Neural progenitor cell (in vitro differentiated cells): Measurements from ENCODE around the gene SHC3. TPM values are rescaled to one million over a fixed set of nuclear protein-coding genes. Genes with fewer than 3 reads are reported as not detected.

Experiments used
- DNase-seq: peaks from one replicate; pipeline ENCODE4 v3.0.0-alpha.2; 2016; ENCODE audit warnings: low spot score
- H2AFZ ChIP-seq: fragments of 200-600 bp; sonication (generic); replicated peaks from 2 replicates; pipeline ENCODE4 v1.6.1; 2016; ENCODE audit warnings: antibody characterized with exemption
- H3F3A ChIP-seq: fragments of 200-600 bp; sonication (generic); 2 replicates; pipeline ENCODE4 v1.6.1; 2016; ENCODE audit warnings: antibody characterized with exemption, low read depth
- H3K27ac ChIP-seq: fragments of 200-600 bp; sonication (generic); 2 replicates; pipeline ENCODE4 v1.5.1; 2016; ENCODE audit warnings: mild to moderate bottlenecking
- H3K27me3 ChIP-seq: fragments of 200-600 bp; sonication (generic); 2 replicates; pipeline ENCODE4 v1.6.1; 2016; ENCODE audit warnings: mild to moderate bottlenecking, moderate library complexity
- H3K36me3 ChIP-seq: fragments of 200-600 bp; sonication (generic); 2 replicates; pipeline ENCODE4 v1.5.1; 2016
- H3K4me1 ChIP-seq: fragments of 200-600 bp; sonication (generic); 2 replicates; pipeline ENCODE4 v1.6.1; 2016; ENCODE audit warnings: mixed run types
- H3K4me2 ChIP-seq: fragments of 200-600 bp; sonication (generic); 2 replicates; pipeline ENCODE4 v1.6.1; 2016
- H3K4me3 ChIP-seq: fragments of 200-600 bp; sonication (generic); 2 replicates; pipeline ENCODE4 v1.5.1; 2016
- H3K79me2 ChIP-seq: fragments of 200-600 bp; sonication (generic); 2 replicates; pipeline ENCODE4 v1.6.1; 2016; ENCODE audit warnings: low read depth
- H3K9ac ChIP-seq: fragments of 200-600 bp; sonication (generic); 2 replicates; pipeline ENCODE4 v1.6.1; 2016
- H3K9me3 ChIP-seq: fragments of 200-600 bp; sonication (generic); 2 replicates; pipeline ENCODE4 v1.5.1; 2016; ENCODE audit warnings: low read depth
- H4K20me1 ChIP-seq: fragments of 200-600 bp; sonication (generic); 2 replicates; pipeline ENCODE4 v1.6.1; 2016; ENCODE audit warnings: low read depth
- H3K27ac Mint-ChIP-seq: 3 replicates; pipeline ENCODE4 v1.8.0; 2021; ENCODE audit warnings: mixed read lengths
- H3K27me3 Mint-ChIP-seq: 2 replicates; pipeline ENCODE4 v1.8.0; 2022; ENCODE audit warnings: low read depth, mild to moderate bottlenecking, inconsistent platforms, moderate library complexity, mixed read lengths; ENCODE audit not compliant: insufficient read depth
- H3K36me3 Mint-ChIP-seq: 3 replicates; pipeline ENCODE4 v1.8.0; 2021; ENCODE audit warnings: mixed read lengths
- H3K4me1 Mint-ChIP-seq: 3 replicates; pipeline ENCODE4 v1.8.0; 2021; ENCODE audit warnings: mixed read lengths
- H3K4me3 Mint-ChIP-seq: 3 replicates; pipeline ENCODE4 v1.8.0; 2021; ENCODE audit warnings: mild to moderate bottlenecking, moderate library complexity, mixed read lengths
- H3K9me3 Mint-ChIP-seq: 3 replicates; pipeline ENCODE4 v1.8.0; 2020; ENCODE audit warnings: mixed read lengths
- CTCF ChIP-seq: fragments of 200-600 bp; sonication (generic); IDR thresholded peaks from 2 replicates; pipeline ENCODE4 v1.5.1; 2017; ENCODE audit warnings: antibody characterized with exemption, mild to moderate bottlenecking
- EZH2 ChIP-seq: fragments of 200-600 bp; sonication (generic); IDR thresholded peaks from 2 replicates; pipeline ENCODE4 v1.6.1; 2017; ENCODE audit warnings: antibody characterized with exemption, mild to moderate bottlenecking, moderate library complexity
- EZH2phosphoT487 ChIP-seq: fragments of 200-600 bp; sonication (generic); IDR thresholded peaks from 2 replicates; pipeline ENCODE4 v1.6.1; 2017; ENCODE audit warnings: antibody characterized with exemption
- total RNA-seq: library from RNA; depleted of rRNA; stranded (reverse); fragments of >200 nt; gene quantifications from 2 replicates; pipeline ENCODE4 v1.2.3, GENCODE V29; 2015; ENCODE audit warnings: low replicate concordance

SHC3 gene
- total RNA-seq, 1 donor from 2014 or later: 0.64 TPM

GRCh38 chr9:89225036-89225435 lies 46.4 kb upstream of the SHC3 start:
- Histone ChIP-seq H3K9ac (no peak overlapping the region), H3K4me1 (peaks cover 28% of the 10 kb centered on the region), H3K36me3 (no peaks in the 10 kb centered on the region), H3K4me3 (no peak overlapping the region), H3K9me3 (no peaks in the 10 kb centered on the region), H3K27me3 (no peaks in the 10 kb centered on the region), H2AFZ (no peak overlapping the region), H4K20me1 (no peaks in the 10 kb centered on the region), H3K4me2 (no peak overlapping the region), H3K27ac (no peak overlapping the region), H3K79me2 (no peaks in the 10 kb centered on the region), H3F3A (peaks cover 21% of the 10 kb centered on the region)
- TF ChIP-seq EZH2 (no peak), EZH2phosphoT487 (no peak), CTCF (no peak)
- peaks cover 7% of the 10 kb centered on the region for H3K27me3 Mint-ChIP-seq
- H3K27ac Mint-ChIP-seq: peak overlapping the region; percentile 100
- DNase-seq: no peak
- peaks cover 17% of the 10 kb centered on the region for H3K9me3 Mint-ChIP-seq
- H3K36me3 Mint-ChIP-seq: peaks cover 4% of the 10 kb centered on the region
- peak overlapping the region; percentile 79 for H3K4me3 Mint-ChIP-seq
- H3K4me1 Mint-ChIP-seq: peaks cover 48% of the 10 kb centered on the region

GRCh38 chr9:89224633-89225032 lies 46.0 kb upstream of the SHC3 start:
- Histone ChIP-seq H3F3A (peaks cover 21% of the 10 kb centered on the region), H3K4me1 (peaks cover 28% of the 10 kb centered on the region), H3K4me3 (no peak overlapping the region), H3K36me3 (no peaks in the 10 kb centered on the region), H3K9ac (no peak overlapping the region), H3K27ac (no peak overlapping the region), H3K79me2 (no peaks in the 10 kb centered on the region), H3K4me2 (no peak overlapping the region), H2AFZ (no peak overlapping the region), H3K9me3 (no peaks in the 10 kb centered on the region), H4K20me1 (no peaks in the 10 kb centered on the region), H3K27me3 (no peaks in the 10 kb centered on the region)
- H3K4me1 Mint-ChIP-seq: peaks cover 49% of the 10 kb centered on the region
- H3K36me3 Mint-ChIP-seq: peaks cover 4% of the 10 kb centered on the region
- H3K27ac Mint-ChIP-seq: peak overlapping the region; percentile 100
- DNase-seq: no peak
- TF ChIP-seq EZH2phosphoT487: no peak
- no peak for TF ChIP-seq EZH2
- no peak for TF ChIP-seq CTCF
- H3K9me3 Mint-ChIP-seq: peaks cover 14% of the 10 kb centered on the region
- peaks cover 7% of the 10 kb centered on the region for H3K27me3 Mint-ChIP-seq
- no peak overlapping the region for H3K4me3 Mint-ChIP-seq

GRCh38 chr9:89223396-89223977 lies 44.9 kb upstream of the SHC3 start:
- Mint-ChIP-seq H3K27me3 (peaks cover 7% of the 10 kb centered on the region), H3K9me3 (peaks cover 13% of the 10 kb centered on the region), H3K4me3 (no peak overlapping the region), H3K36me3 (peaks cover 4% of the 10 kb centered on the region), H3K27ac (peak overlapping the region; percentile 60), H3K4me1 (peaks cover 60% of the 10 kb centered on the region)
- Histone ChIP-seq H3K9ac (no peak overlapping the region), H3K27me3 (no peaks in the 10 kb centered on the region), H3K27ac (no peak overlapping the region), H4K20me1 (no peaks in the 10 kb centered on the region), H3K9me3 (no peaks in the 10 kb centered on the region), H3K4me3 (no peak overlapping the region), H3K4me1 (peaks cover 28% of the 10 kb centered on the region), H3K79me2 (no peaks in the 10 kb centered on the region), H3K36me3 (no peaks in the 10 kb centered on the region), H3F3A (peaks cover 21% of the 10 kb centered on the region), H2AFZ (no peak overlapping the region), H3K4me2 (no peak overlapping the region)
- TF ChIP-seq CTCF: no peak
- no peak for DNase-seq
